Measurements from ENCODE around the gene HOGA1.

HOGA1 gene

DNA sequence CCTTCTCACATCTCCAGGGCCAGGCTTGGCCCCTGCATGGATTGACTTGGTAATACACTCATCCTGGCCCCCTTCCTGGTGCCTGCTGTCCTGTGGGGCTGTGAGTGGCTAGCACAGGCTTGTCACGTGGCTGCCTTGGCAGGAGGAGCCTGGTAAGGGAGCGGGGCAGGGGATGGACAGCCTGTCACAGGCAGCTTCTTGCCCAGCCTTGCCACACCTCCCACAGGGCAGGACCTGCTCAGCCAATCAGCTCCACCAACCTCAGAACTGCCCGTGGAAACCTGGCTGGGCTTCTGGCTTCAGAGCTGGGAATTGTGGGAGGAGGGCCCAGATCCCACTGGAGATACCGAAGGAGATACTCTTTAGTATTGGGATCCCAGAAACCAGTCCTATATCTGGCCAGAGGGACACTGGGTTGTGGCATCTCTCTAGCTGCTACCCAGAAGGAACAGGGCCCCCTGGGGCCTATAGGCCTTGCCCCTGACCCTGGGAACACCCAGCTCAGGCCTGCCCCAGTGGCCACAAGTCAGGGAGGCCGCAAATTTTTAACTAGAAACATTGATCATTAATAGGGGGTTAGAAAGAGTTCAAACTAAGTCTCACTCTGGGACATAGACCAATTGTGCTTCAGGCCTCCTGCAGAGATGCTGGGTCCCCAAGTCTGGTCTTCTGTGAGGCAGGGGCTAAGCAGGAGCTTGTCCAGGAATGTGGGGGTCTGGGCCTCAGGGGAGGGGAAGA, at the start of gene HOGA1:
HOGA1 (plus strand) TSS at position 330 of the 738 bp plus-strand sequence; CDS start at position 645, 315 bp downstream.
- peak in 53 of 56 donors; percentile 19 to 97 (median 79) for DNase-seq

GRCh38 chr10:97534746-97535367, 49.3 kb upstream of the HOGA1 start:
- peak in 35 of 56 donors; percentile 9 to 73 (median 39) for DNase-seq

DNA sequence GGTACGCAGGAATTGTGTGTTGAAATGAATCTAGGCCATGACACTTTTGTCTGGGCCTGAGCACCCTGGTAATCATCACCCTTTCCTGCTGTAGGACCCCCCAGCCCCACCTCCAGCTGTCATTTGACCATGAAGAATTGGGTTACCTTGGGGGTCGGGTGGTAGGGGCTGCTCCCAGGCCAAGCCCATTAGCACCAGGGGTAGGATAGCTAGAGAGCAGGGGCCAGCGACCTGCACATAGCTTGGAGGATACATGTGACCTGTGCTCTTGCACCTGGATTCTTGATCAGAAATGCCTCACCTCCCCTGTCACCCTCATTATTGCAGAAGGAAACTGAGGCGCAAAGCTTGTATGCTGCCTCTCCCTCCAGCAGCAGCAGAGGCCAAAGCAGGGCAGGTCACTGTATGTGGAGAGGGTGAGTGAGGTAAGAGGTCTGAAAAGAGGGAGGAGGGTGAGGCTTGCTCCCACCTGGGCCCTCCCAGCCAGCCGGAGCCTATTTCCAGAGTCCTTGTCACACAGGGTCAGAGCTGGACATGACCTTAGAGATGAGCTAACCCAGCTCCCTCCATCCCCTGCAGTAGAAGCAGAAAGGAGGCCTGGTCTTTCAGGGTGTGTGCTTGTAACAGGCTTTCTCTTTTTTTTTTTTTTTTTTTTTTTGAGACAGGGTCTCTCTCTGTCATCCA, 46.9 kb upstream of the HOGA1 start:
- no peak for DNase-seq

DNA sequence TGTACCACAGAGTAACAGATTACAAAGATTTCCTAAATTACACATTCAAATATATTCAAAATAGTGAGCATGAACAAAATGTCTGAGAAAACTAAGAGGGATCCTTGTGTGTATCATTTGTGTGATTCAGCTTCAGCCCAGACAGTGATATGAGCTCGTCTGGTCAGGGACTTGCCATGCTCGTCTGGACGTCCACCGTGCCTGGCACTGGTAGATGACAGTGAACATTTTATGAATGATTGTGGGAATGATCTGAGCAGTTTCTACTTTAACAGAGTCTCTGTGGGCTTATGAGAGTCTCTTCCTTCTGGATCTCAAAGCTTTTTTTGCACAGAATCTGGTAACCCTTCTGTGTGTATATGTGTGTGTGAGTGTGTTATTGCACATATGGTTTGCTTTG, 45.8 kb upstream of the HOGA1 start:
- peak in 7 of 56 donors; percentile 9 to 24 (median 18) for DNase-seq

DNA sequence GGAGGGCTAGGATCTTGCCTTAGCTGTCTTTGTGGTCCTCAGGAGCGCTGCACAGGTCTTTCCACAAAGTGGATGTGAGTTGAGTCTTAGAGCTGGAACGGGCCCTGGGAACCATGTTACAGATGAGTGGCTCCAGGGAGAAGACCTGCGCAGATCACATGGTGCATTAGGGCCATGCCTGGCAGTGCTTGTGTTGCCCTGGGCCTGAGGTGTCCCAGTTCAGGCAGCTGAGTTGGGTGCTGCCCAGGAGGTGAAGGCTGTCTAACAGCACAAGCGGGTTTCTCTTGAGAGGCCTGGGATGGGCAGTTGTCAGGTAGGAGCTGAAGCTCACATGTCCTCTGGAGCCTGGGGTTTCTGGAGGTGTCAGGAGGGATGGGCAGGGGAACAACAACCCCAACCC, 45.4 kb upstream of the HOGA1 start:
- DNase-seq: no peak

DNA sequence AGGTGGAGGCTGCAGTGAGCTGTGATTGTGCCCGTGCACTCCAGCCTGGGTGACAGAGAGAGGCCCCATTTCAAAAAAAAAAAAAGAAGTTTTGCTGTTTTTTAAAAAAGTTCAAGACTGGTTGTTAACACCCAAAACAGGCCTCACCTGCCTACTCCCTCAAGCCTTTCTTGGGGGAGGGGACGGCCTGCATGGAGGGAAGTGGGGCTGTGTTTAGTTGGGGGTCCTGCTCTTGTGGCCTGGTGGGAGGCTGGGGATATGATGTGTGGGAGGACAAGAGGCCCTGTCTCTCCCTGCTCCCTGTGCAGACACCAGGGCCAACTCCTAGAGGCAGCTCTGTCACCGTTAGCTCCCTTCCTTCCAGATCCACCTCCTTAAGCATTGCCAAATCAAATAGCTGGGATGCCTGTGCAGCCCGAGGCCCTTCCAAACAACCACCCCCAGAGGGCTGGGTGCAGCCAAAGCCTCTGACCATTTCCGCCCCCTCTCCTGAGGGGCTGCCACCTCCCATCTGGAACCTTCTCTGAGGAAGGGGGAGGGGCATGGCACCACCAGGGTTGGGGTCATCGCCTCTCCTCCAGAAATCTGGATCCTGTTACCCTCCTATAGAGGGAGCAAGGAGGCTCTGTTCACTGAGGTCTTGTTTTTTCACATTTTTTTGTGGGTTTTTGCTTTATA, 44.5 kb upstream of the HOGA1 start:
- peak in 1 of 56 donors; percentile 46 for DNase-seq

DNA sequence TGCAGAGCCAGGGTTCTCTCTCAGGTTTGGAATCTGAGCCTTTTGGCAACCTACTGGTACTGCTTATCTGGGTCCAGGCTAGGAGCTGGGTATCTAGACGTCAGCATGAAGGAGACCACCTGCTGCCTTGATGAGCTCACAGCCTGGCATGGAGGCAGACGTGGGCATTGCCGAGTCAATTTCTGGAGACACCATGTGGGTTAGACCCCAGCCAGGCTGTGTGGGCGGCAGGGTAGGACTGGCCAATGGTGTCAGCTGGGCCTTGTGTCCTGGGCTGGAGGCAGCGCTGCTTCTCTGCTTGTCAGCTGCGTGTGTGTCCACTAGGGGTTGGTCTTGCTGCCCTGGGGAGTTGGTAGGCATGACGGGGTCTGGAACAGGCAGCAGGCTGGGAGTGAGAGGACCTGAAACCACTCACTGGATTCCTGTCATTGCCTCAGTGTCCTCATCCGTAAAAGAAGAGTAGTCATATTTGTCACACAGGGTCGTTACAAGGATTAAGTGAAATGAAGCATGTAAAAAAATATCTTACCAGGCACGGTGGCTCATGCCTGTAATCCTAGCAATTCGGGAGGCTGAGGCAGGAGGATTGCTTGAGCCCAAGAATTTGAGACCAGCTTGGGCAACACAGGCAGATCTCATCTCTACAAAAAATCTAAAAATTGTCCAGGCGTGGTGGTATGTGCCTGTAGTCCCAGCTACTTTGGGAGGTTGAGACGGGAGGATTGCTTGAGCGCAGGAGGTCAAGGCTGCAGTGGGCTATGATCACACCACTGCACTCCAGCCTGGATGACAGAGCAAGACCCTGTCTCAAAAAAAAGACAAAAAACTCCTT, 43.3 kb upstream of the HOGA1 start:
- no peak for DNase-seq

- DNase-seq: peak in 37 of 56 donors; percentile 17 to 75 (median 45)
These were observed 41.8 kb upstream of the HOGA1 start for GRCh38 chr10:97542169-97543024.

DNA sequence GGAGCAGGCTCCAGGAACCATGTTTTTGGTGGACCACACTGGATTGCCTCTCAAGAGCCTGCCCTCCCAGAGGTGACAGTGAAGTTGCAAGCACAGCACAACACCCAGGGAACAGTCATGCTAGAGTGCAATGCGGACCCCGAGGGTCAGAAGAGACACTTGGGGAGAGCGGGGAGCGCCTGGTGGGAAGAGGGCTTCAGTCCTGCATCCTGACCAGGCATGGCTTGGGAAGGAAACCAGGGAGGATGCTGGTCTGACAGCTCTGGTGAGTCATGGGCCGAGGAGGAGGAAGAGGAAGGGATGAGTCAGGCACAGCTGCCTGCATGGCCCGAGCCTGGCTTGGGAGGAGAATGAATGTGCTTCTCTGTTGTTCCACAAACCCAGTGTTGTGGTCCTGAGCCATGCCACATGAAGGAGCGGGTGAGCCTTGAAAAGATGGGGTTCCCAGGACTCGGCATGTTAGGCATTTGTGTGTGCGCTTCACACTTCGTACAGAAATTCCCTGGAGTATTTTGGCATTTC, 41.1 kb upstream of the HOGA1 start:
- DNase-seq: peak in 54 of 56 donors; percentile 32 to 93 (median 78)

- DNase-seq: no peak
These were observed 37.5 kb upstream of the HOGA1 start for GRCh38 chr10:97546456-97547270.

- DNase-seq: no peak
These were observed 37.0 kb upstream of the HOGA1 start for GRCh38 chr10:97547271-97547600.

GRCh38 chr10:97547962-97548361, 36.2 kb upstream of the HOGA1 start:
- DNase-seq: no peak

DNA sequence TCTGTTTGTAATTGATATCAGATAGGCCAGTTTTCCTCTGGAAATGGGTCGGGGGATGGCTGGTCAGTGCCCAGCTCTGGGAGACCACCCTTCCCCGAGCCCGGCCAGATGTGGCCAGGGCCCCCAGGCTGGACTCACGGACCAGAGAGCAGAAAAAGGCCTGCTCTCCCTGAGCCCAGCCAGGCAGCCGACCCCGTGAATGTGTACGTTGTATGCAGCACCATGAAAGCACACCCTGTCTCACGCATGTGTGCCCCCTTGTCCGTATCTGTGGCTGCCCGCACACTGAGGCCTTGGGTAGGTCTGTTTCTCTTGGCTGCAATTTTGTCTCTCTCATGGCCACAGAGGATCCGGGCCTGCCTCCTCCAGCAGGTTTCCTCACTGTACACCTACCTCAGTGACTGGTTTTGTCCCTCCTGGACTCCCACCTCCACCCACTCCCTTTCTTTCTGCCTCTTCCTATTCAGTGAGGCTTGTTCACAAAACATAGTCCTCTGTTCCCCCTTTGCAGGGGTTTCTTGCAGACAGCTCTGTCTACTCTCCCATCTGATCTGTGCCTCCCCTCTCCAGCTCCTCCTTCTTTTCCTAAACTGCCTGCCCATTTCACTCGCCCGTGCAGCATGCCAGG, 35.2 kb upstream of the HOGA1 start:
- no peak for DNase-seq

- DNase-seq: peak in 41 of 56 donors; percentile 19 to 86 (median 41)
These were observed 34.4 kb upstream of the HOGA1 start for GRCh38 chr10:97549587-97550322.

DNA sequence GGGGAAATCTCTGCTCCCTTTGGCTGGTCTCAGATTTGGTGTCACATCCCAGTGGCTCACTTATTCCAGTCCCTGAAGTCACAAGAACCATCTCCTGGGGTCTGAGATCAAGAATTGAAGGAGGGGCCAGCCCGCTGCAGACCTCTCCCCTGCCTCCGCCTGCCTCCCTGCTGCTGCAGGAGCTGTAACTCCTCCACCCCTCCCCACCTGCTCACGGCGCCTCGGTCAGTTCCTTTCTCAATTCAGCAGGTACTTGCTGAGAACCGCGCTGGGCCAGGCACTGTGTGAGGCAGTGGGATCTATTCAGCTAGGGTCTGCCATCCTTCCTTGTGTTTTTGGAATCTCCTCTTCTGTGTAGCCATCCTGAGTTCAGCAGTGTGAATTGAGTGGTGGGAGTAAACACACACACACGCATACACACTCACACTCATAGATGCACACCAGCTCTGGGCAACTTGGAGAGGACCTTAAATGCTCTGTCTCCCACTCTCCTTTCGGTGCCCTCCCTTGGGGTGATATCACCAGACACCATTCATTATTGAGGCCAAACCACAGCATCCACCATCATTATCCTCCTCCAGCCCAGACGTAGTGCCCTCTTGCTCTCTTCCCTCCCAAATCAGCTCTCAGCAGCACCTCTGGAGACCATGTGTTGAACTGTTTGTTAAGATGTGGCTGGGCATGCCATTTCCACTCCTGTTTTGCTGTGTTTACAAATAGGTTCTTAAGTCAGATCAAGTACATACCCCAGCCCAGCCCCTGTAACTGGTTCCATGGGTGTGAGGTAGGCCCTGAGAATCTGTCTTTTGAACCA, 33.6 kb upstream of the HOGA1 start:
- DNase-seq: no peak

- no peak for DNase-seq
These were observed 32.9 kb upstream of the HOGA1 start for GRCh38 chr10:97551271-97551670.

Measured in amygdala (tissue), 56 donors.